GM20431 (cell line): ENCODE data around the gene PAX2.

Experiments
- in situ Hi-C: fragments of 300-500 bp; cut with MseI, MboI; formaldehyde crosslinking; loops from one replicate; pipeline ENCODE4 v1.15.0; 2020; ENCODE audit warnings: low sequenced_read_pairs; ENCODE audit not compliant: unreplicated experiment

Gene PAX2

DNA sequence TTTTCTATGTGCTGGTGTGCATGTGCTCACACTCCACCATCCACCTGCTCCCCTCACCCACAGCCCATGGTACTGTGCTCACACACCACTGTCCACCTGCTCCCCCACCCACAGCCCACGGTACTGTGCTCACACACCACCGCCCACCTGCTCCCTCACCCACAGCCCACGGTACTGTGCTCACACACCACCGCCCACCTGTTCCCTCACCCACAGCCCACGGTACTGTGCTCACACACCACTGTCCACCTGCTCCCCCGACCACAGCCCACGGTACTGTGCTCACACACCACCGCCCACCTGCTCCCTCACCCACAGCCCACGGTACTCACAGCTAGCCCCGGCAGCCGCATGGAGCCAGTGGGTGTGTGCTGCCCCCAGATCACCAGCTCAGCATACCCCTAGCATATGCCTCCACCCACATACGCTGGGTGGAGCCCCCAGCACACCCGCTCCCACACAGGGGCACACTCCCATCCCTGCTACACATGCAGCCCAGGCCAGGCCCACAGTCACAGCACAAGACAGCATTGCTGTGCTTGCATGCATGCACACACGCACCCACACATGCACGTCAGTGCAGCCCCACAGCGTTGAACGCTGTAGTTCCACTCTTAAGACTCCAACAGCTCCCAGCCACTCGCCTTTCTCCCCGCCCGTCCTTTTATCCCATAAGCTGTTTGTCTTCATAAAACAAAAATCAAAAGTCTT is 62.0 kb downstream of the PAX2 start:
- in situ Hi-C loops, result no loop called here

DNA sequence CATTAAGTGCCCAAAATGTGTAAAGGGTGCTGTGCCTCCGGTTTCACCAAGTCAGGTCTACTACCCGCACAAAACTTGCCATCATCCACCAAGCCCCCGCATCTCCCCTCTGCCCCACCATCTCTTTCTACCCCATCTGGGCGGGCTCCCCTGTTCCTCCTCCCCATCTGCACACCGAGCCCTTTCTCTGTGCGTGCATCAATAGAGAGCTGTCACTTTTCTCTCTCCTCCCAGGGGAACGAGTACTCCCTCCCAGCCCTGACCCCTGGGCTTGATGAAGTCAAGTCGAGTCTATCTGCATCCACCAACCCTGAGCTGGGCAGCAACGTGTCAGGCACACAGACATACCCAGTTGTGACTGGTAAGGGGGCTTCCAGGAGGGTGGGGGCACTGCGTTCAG is 63.5 kb downstream of the PAX2 start:
- in situ Hi-C loops, result no loop called here

DNA sequence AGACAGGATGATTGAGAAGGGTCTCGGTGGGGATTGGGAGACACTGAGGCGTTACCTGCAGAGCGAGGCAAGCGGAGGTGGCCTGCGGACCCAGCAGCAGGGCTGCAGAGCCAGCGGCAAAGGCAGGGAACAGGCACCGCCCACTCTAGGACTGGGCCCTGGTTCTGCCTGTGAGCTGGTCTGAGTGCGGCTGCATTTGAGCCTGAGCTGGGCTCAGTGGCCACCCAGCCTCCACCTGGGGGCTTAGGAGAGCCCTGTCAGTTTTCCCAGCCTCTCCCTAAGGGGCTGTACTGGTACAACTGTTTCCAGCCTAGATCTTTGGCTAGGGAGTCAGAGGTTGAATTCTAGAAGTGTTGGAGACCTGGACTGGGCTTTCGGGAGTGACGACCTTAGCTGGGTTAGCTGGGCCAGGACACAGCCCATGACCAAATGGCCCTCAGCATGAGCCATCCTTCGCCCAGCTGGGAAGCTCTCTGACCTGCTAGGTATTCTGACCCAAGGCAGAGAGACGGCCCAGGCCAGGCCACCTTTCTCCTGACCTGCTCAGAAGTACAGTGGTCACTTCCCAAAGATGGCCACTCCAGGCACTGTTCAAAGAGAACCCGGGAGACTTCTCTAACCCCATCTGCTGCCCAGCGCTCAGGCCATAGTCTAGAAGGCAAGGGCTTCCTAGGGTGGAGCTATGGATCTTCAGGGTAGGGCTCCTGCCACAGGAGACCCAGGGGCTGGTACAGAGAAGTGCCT is 64.9 kb downstream of the PAX2 start:
- in situ Hi-C loops, result no loop called here

DNA sequence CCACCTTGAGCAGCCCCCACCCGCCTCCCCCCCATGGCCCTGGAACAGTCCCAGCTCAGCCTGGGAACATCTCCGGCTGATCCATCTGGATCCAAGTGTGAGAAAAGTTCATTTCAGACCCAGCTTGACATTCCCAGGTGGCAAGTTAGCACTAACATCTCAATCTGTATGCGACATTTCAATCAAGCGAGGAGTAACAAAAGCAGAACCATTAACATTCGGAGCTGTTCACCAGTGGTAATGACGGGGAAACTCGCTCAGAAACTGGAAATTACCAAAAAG is 65.4 kb downstream of the PAX2 start:
- in situ Hi-C loops, result no loop called here

DNA sequence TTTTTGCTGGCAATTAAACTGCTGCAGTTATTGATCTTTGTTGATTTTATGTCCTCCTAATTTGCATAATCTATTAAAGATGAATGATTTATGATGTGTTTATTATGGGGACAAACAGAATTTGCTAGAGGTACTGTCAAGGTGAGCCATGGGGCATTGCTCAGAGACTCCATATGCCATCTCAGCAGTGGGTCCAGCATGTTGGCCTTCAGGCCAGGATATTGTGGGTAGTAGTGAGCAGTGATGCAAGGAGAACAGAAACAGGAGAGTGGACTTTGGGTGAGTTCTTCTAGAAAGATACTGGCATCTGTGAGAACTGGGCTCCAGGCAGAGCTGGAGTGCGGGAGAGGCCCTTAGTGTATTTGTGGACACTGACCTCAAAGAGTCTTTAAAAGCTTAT is 65.9 kb downstream of the PAX2 start:
- in situ Hi-C loops, result no loop called here

DNA sequence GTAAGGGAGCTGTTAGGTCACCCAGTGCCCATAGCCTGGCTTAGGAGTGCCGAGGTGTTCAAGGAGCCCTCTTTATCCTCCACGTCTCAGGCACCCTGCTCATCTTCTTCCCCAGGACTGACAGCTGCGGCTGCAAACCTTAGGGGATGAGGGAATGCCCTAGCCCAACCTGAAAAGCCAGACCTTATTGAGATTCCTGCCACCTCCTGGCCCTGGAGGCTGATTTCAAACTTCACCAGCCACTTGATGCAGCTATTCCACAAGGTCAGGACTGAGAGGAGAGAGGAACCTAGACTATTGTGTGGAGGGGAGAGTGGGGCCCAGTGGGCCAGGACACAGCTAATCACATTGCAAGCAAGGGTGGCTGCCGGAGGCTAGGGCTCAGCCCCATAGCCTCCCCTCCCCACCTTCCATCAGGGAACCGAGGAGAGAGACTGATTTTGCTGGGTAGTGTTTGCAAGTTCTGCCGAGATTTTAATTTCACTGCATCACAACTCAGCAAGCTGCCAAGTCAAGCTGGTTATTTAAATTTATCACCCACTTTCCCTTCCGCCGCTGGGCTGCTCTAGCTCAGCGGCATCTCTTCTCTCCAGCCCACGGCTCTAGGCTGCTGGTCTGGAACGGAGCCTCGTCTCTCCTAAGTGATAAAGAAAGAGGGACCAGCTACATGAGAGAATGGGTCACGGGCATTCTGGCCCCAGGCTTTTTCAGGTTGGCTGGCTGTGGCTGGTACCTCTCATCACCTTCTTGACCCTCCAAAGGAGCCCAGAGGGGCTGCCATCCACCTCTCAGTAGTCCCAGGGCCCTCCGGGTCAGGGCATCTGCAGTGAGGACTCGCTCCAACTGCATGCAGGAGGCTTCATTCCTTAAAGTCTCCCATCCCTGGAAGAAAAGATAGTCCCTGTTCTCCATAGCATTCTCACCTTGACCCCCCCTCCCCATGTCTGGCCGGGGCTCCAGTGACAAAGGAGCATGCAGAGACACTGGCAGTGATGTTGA is 66.7 kb downstream of the PAX2 start:
- in situ Hi-C loops, result no loop called here

DNA sequence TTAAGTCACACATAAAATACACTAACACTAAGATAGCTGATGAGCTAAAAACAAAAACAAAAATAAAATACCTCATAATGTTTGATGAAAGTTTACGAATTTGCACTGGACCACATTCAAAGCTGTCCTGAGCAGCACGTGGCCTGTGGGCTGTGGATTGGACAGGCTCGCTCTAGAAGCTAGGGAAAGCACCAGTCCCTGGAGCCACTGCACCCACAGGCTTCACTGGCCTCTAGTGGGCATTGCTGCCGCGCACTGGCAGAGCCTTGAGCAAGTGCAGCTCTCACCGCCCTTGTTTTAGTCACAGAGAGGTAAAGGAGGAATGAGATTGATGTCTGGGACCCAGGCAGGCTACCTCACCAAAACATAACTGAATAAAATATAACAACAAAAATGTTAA is 67.6 kb downstream of the PAX2 start:
- in situ Hi-C loops, result no loop called here

DNA sequence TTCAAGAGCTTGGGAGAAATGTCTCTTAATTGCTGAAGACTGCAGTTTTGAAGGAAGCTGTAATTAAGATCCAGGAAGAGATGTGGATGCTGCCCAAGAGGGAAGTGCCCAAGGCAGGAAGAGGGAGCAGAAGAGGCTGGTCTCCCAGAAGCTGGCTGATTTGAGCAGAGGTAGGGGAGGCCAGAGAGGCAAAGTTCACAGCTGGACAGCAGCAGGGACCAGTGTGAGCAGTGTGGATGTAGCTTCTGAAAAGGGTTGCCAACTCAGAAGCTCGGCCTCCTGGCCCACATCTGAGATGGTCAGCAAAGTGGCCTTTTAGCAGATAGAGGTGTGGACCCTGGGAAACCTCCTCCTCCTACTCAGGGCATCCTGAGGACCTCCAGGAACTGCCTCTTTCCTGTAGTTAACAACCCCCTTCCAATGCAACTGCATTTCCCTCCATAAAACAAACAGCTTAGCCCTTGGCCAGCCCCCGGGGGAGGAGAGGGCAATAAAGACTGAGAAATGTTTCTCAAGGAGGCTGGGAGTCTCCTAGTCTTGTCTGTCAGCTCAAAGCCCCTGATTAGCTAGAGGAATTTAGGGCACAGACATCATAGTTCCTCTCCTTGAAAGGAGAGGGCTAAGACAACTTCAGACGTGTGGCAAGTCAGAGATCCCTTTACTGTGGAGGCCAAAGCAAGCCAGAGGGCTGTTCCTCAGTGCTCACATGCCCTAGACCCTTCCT is 69.5 kb downstream of the PAX2 start:
- in situ Hi-C loops, result no loop called here

DNA sequence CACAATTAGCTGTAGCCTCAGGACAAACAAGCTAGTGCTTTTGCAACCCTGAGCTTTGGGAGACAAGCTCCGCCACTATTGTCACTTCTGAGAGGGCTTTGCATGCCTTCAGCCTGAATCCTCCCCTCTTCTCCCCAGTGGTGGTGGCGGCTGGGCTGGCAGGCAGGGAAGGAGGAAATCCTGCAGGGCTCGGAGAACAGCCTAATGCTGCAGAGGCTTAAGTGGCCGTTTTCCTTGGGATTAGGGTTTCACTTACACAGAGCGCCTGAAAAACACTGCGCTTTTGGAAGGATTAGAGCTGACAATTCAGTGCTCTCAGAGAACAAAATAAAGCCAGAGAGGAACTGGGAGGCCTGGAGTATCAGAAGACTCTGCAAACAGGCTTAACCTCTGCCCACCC is 71.3 kb downstream of the PAX2 start:
- in situ Hi-C loops, result no loop called here

DNA sequence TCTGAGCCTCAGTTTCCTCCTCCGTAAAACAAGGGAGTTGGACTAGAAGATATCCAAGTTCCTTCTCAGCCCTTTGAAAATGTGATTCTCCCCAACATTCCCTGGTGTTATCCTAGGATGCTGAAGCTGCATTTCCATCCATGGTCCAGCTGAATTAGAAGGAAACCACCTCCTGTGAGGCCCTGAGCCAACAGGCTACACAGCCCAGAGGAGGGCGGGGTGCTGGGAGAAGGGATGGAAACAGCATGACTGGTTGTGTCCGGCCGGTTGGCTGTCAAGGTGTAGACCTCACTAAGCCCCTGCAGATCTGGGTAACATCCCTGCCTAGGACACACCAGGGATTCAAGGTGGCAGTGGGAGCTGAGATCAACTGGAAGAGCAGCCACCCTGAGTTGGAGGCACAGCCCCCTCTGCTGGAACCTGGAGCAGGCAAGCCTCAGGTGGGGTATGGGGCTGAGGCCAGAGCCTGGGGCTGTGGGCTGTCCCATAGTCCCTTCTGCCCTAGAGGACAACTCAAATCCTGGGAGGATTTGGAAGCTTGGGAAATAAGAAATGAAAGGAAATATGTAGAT is 72.0 kb downstream of the PAX2 start:
- in situ Hi-C loops, result no loop called here

DNA sequence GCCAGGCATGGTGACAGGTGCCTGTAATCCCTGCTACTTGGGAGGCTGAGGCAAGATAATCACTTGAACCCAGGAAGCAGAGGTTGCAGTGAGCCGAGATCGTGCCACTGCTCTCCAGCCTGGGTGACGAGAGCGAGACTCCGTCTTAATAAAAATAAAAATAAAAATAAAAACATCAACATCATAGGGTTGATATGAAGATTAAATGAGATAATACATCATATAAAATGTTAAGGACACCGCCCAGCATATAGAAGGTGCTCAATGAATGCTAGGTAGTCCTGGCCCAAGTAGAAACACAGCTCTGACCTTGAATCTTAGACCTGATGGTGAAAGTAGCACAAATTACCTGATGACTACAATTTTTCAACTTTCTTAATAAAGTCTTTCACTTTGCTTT is 74.0 kb downstream of the PAX2 start:
- in situ Hi-C loops, result no loop called here

DNA sequence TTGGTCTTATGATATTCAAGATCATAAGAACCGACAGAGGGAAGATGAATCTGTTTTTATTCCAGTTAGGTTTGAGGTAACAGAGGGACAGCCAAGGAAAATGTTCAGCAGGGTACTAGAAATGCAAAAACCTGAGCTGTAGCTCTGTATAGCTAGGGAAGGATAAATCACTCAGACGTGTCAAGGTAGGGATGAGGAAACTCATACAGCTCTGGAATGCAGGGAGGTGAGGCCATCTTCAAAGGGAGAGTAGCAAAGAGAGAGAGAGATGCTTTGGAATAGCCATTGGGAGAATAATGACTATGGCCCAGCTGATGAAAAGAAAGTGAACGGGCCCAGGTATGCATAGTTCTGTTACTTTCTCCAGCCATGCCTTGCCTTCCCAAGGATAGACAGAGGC is 77.8 kb downstream of the PAX2 start:
- in situ Hi-C loops, result no loop called here

DNA sequence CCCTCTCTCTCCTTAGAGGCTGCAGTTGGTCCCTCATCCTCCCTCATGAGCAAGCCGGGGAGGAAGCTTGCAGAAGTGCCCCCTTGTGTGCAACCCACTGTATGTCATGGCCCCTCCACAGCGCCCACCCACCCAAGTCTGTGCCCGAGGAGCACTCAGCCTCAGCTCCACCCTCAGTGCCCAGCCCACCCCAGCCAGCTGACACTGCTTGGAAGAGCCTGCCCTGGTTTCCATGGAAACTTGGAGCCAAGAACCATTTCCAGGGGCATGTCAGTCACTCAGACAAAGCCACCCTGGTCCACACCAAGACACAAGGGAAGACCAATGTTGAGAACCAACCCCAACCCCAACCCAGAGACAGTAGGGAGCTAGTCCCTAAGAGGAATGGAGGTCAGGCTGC is 79.5 kb downstream of the PAX2 start:
- in situ Hi-C loops, result no loop called here

DNA sequence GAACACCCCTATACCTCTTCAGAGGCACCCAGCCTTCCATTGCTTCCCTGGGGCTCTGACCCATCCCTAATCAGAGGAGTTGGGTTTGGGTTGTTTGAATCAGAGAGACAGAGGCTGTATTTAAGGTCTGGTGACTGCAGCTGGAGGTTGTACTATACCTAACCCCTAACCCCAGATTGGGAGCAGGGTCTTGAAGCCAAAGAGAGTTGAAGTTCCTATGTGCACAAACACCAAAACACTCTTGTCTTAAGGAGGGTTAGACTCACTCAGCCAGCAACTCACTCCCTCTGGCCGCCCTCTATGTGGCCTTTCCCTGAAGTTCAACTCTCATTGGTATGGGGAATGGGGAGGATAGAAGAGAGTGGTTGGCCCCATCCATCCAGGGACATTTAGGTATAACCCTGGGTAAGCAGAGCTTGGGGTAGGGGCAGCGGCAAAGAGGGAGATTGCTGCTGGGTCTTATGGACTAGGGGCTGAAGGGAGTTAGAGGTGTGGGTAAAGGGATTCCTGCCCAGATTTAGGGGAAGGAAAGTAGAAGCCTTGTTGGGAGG is 80.0 kb downstream of the PAX2 start:
- in situ Hi-C loops, result no loop called here

DNA sequence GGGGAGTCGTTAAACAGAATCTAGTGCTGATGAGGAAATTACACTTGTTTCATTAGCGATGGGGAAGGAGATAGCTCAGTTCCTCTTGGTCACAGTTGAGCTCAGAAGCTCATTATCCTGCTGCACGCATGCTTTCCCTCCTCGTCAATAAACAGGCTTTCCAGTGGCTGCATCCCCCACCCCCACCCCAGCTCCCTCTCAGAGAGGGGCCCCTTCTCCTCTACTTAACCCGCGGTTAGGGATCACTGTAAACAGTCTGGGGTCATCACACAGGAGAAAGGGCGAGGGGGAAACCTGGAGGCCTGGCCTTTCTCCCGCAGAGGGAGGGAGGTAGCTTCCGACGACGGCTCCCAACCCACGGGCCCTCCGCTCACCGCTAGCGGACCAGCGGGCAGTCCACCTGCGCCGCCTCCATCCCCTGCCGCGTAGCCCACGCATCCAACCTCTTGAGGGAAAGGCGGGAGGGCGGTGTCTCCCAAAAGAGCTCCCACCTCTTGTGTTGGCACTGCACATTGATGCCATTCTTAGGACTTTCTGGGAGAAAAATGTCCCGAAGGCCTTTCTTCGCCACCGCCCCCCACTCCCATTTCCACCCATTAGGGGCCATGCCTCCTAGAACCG is 80.8 kb downstream of the PAX2 start:
- in situ Hi-C loops, result no loop called here

DNA sequence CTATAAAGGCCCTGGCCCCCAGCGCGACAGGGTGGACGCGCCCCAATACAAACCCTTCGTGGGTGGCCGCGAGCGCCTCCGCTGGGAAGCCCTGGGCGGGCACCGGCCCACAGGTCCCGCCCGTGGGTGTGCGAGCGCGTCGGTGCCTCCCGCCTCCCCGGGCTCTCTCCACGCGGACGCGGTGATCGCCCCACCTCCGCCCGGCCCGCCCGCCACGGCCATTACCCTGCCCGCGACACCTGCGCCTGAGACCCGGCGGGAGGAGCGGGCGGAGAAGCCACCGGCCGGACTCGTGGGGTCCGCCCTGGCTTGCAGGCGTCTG is 81.2 kb downstream of the PAX2 start:
- in situ Hi-C loops, result no loop called here

DNA sequence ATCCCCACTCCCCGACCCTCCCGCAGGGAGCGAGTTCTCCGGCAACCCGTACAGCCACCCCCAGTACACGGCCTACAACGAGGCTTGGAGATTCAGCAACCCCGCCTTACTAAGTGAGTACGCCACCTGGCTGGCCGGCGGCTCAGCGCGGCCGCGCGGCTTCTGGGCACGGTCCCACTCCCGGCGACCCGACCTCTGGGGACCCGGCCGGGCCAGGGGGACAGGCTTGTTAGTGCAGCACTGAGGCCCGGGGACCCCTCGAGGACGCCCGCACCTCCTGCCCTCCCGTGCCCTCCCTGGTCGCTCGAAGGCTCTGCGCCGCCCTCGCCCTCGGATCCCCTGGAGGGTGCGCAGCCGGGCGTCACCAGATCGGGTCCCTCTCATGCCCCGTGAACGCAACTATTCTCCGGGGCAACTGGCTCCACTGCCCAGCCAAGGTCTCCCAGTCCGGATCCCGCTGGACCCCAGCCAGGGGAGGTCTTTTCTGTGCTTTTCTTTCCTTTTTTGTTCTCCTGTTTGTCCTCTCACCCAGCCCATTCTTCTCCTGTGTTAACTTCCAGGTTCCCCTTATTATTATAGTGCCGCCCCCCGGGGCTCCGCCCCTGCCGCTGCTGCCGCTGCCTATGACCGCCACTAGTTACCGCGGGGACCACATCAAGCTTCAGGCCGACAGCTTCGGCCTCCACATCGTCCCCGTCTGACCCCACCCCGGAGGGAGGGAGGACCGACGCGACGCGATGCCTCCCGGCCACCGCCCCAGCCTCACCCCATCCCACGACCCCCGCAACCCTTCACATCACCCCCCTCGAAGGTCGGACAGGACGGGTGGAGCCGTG is 81.8 kb downstream of the PAX2 start:
- in situ Hi-C loops, result no loop called here

DNA sequence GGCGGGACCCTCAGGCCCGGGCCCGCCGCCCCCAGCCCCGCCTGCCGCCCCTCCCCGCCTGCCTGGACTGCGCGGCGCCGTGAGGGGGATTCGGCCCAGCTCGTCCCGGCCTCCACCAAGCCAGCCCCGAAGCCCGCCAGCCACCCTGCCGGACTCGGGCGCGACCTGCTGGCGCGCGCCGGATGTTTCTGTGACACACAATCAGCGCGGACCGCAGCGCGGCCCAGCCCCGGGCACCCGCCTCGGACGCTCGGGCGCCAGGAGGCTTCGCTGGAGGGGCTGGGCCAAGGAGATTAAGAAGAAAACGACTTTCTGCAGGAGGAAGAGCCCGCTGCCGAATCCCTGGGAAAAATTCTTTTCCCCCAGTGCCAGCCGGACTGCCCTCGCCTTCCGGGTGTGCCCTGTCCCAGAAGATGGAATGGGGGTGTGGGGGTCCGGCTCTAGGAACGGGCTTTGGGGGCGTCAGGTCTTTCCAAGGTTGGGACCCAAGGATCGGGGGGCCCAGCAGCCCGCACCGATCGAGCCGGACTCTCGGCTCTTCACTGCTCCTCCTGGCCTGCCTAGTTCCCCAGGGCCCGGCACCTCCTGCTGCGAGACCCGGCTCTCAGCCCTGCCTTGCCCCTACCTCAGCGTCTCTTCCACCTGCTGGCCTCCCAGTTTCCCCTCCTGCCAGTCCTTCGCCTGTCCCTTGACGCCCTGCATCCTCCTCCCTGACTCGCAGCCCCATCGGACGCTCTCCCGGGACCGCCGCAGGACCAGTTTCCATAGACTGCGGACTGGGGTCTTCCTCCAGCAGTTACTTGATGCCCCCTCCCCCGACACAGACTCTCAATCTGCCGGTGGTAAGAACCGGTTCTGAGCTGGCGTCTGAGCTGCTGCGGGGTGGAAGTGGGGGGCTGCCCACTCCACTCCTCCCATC is 82.7 kb downstream of the PAX2 start:
- in situ Hi-C loops, result no loop called here
